ENCODE measurements around the gene AP5Z1. TPM values are rescaled to one million over a fixed set of nuclear protein-coding genes. Genes with fewer than 3 reads are reported as not detected.

AP5Z1 gene
- total RNA-seq, 1 experiment from 2014 or later, result 38.3 TPM

DNA sequence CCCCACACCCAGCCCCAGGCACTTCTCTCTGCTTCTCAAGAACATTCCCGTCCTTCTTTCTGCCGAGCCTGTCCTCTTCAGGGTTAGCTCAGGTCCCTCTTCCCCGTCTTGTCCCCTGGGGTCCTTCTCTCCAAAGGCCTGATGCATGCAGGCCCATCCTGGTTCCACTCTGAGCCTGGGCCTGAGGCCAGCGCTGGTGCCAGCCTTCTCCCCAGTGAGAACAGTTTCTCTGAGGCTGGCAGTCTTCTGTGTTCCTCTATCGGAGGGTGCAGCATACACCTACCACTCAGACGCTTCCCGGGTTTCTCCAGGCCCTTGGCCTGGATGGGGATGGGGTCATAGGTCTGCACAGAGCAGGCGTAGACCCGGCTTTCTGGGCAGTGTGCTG is 14.6 kb downstream of the AP5Z1 start:
- TF ChIP-seq, protein P1, sequence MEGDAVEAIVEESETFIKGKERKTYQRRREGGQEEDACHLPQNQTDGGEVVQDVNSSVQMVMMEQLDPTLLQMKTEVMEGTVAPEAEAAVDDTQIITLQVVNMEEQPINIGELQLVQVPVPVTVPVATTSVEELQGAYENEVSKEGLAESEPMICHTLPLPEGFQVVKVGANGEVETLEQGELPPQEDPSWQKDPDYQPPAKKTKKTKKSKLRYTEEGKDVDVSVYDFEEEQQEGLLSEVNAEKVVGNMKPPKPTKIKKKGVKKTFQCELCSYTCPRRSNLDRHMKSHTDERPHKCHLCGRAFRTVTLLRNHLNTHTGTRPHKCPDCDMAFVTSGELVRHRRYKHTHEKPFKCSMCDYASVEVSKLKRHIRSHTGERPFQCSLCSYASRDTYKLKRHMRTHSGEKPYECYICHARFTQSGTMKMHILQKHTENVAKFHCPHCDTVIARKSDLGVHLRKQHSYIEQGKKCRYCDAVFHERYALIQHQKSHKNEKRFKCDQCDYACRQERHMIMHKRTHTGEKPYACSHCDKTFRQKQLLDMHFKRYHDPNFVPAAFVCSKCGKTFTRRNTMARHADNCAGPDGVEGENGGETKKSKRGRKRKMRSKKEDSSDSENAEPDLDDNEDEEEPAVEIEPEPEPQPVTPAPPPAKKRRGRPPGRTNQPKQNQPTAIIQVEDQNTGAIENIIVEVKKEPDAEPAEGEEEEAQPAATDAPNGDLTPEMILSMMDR (conservative IDR thresholded peaks at IDR 0.05), result no peak
- no peak for DNase-seq
- no CpG with 5 or more reads among the region's 9 CpGs for WGBS (ENCODE audit: extremely low coverage, insufficient read length, low lambda C conversion rate)
- Histone ChIP-seq H3K23ac (ENCODE audit: insufficient read length, low read depth, low read length) (no peak overlapping the region), H3K56ac (ENCODE audit: insufficient read length, low read depth, low read length) (no peak overlapping the region), H4K91ac (ENCODE audit: insufficient read length, low read depth, low read length) (no peak overlapping the region), H3K23me2 (ENCODE audit: insufficient read length, low read depth, low read length, poor library complexity, severe bottlenecking) (peaks cover 5% of the 10 kb centered on the region), H3K9ac (ENCODE audit: extremely low read depth, insufficient read length, low read length) (no peak overlapping the region), H3K27ac (ENCODE audit: insufficient read length, low read depth, low read length) (no peak overlapping the region), H3K4ac (ENCODE audit: low read depth, low read length) (no peak overlapping the region), H4K20me1 (ENCODE audit: control insufficient read depth, insufficient read depth, insufficient read length) (no peaks in the 10 kb centered on the region), H3K79me2 (ENCODE audit: insufficient read depth, low read length) (no peaks in the 10 kb centered on the region), H4K8ac (replicated peaks; ENCODE audit: insufficient read length, low read depth, low read length) (no peak overlapping the region), H2BK20ac (ENCODE audit: low read depth, low read length, poor library complexity, severe bottlenecking) (no peak overlapping the region), H4K5ac (ENCODE audit: insufficient read length, low read depth, low read length) (no peak overlapping the region), H2BK15ac (ENCODE audit: low read depth, low read length) (no peak overlapping the region), H2BK120ac (ENCODE audit: low read depth, low read length, poor library complexity, severe bottlenecking) (no peak overlapping the region), H3K27me3 (ENCODE audit: insufficient read depth, low read length) (no peaks in the 10 kb centered on the region), H3K14ac (ENCODE audit: insufficient read depth, low read length) (no peak overlapping the region), H3K18ac (ENCODE audit: insufficient read length, low read depth, low read length) (no peak overlapping the region), H2AFZ (ENCODE audit: low read length) (no peak overlapping the region), H2BK5ac (ENCODE audit: insufficient read length, low read length) (no peak overlapping the region), H3K4me1 (ENCODE audit: insufficient read depth, low read length) (no peaks in the 10 kb centered on the region), H3K79me1 (ENCODE audit: insufficient read depth, low read depth, low read length, poor library complexity, severe bottlenecking) (no peaks in the 10 kb centered on the region), H3K9me3 (ENCODE audit: control insufficient read depth, low read depth, low read length) (no peaks in the 10 kb centered on the region), H3K4me2 (ENCODE audit: insufficient read depth, insufficient read length, low read length) (no peak overlapping the region), H2BK12ac (ENCODE audit: insufficient read length, low read depth, low read length) (no peak overlapping the region), H2AK5ac (ENCODE audit: insufficient read length, low read length) (no peak overlapping the region), H3T11ph (ENCODE audit: low read length) (no peak overlapping the region)
- peaks cover 6 to 7% of the 10 kb centered on the region in 2 experiments; a peak in 3 of 4 replicates for H3K4me1 Mint-ChIP-seq
- no peak overlapping the region for H3K4me3 Mint-ChIP-seq
- no peak overlapping the region for H3K27ac Mint-ChIP-seq
- no peaks in the 10 kb centered on the region; a peak in 1 of 5 replicates for H3K9me3 Mint-ChIP-seq
- peaks cover 4 to 28% (median 11%) of the 10 kb centered on the region in 3 experiments; a peak in 6 of 7 replicates for H3K36me3 Mint-ChIP-seq (ENCODE audit: insufficient read depth in 1 of 3, low read depth in 3 of 3)
- H3K27me3 Mint-ChIP-seq (ENCODE audit: low read depth), result no peaks in the 10 kb centered on the region

All from H9 (cell line).